ENCODE measurements around the gene CFAP74. TPM values are rescaled to one million over a fixed set of nuclear protein-coding genes. Genes with fewer than 3 reads are reported as not detected.

The CFAP74 gene
- total and polyA plus RNA-seq, 2 of the 13 experiments (the other 11 are each of a cell fraction or from before 2014, with no cell fraction given) = 0.27 to 0.62 TPM

DNA sequence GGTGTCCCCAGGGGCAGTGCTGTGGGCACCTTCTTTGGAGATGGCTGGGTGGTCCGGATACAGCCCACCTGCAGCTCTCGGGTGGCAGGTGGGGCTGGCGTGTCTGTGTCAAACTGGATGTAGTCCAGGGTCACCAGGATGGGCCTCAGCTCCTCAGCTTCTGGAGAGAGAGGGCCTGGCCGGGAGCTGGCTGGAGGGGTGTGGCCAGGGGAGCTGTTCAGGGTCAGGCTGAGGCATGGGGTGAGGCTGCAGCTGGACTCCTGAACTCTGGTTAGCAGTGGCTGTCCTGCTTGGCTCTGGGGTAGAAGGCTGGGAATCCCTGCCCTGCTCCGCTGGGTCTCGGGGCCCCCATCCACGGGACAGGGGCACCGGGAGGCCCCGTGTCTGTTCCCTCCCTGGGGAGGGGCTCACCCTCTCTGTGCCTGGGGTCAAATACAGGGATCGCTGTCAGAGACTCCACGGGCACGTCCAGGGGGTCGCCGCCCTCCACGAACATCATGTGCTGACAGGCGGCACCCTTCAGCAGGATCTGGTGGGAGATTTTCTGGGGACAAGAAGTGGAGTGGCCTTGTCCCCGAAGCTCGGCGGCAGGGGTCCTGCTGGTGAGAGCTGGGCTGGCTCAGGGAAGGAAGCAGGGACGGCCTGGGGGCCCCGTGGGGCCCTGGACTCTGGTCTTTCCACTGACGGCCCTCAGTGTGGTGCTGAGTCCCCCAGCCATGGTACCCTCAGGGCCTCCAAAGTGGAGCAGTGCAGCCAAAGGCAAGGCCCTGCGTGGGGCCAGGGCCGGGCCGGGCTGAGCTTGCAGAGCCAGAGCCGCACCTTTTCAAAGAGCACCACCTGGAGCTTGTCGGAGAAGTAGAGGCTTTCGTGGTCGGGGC lies 80.4 kb downstream of the CFAP74 start (continued):
- TF ChIP-seq, protein P1, sequence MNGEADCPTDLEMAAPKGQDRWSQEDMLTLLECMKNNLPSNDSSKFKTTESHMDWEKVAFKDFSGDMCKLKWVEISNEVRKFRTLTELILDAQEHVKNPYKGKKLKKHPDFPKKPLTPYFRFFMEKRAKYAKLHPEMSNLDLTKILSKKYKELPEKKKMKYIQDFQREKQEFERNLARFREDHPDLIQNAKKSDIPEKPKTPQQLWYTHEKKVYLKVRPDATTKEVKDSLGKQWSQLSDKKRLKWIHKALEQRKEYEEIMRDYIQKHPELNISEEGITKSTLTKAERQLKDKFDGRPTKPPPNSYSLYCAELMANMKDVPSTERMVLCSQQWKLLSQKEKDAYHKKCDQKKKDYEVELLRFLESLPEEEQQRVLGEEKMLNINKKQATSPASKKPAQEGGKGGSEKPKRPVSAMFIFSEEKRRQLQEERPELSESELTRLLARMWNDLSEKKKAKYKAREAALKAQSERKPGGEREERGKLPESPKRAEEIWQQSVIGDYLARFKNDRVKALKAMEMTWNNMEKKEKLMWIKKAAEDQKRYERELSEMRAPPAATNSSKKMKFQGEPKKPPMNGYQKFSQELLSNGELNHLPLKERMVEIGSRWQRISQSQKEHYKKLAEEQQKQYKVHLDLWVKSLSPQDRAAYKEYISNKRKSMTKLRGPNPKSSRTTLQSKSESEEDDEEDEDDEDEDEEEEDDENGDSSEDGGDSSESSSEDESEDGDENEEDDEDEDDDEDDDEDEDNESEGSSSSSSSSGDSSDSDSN (CRISPR knock-in tag; IDR thresholded peaks at IDR 0.05) = peak; percentile 77
- TF ChIP-seq NFRKB (IDR thresholded peaks at IDR 0.05) (no peak), YEATS4 (CRISPR knock-in tag; IDR thresholded peaks at IDR 0.05; ENCODE audit: borderline replicate concordance) (peak; percentile 73), ZNF746 (CRISPR knock-in tag; IDR thresholded peaks at IDR 0.05) (no peak; the same call in 1 of the 2 replicates), HNRNPK (IDR thresholded peaks at IDR 0.05; ENCODE audit: low read depth, low read length, poor library complexity, severe bottlenecking) (no peak), ZNF256 (CRISPR knock-in tag; conservative IDR thresholded peaks at IDR 0.05) (no peak), ZNF317 (CRISPR knock-in tag; IDR thresholded peaks at IDR 0.05) (0 out of 2 replicates have a peak, but pooled peaks have one; percentile 33), RARA (CRISPR knock-in tag; IDR thresholded peaks at IDR 0.05) (peak; percentile 65), ZNF230 (CRISPR knock-in tag; IDR thresholded peaks at IDR 0.05) (no peak), ZSCAN22 (CRISPR knock-in tag; IDR thresholded peaks at IDR 0.05) (no peak), SAP130 (CRISPR knock-in tag; IDR thresholded peaks at IDR 0.05; ENCODE audit: low read depth) (peak; percentile 88)
- TF ChIP-seq, protein P2, sequence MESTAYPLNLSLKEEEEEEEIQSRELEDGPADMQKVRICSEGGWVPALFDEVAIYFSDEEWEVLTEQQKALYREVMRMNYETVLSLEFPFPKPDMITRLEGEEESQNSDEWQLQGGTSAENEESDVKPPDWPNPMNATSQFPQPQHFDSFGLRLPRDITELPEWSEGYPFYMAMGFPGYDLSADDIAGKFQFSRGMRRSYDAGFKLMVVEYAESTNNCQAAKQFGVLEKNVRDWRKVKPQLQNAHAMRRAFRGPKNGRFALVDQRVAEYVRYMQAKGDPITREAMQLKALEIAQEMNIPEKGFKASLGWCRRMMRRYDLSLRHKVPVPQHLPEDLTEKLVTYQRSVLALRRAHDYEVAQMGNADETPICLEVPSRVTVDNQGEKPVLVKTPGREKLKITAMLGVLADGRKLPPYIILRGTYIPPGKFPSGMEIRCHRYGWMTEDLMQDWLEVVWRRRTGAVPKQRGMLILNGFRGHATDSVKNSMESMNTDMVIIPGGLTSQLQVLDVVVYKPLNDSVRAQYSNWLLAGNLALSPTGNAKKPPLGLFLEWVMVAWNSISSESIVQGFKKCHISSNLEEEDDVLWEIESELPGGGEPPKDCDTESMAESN (CRISPR knock-in tag; conservative IDR thresholded peaks at IDR 0.05) = no peak
- TF ChIP-seq, protein P3, sequence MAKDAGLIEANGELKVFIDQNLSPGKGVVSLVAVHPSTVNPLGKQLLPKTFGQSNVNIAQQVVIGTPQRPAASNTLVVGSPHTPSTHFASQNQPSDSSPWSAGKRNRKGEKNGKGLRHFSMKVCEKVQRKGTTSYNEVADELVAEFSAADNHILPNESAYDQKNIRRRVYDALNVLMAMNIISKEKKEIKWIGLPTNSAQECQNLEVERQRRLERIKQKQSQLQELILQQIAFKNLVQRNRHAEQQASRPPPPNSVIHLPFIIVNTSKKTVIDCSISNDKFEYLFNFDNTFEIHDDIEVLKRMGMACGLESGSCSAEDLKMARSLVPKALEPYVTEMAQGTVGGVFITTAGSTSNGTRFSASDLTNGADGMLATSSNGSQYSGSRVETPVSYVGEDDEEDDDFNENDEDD (CRISPR knock-in tag; IDR thresholded peaks at IDR 0.05; ENCODE audit: borderline replicate concordance) = no peak
- TF ChIP-seq, protein P4, sequence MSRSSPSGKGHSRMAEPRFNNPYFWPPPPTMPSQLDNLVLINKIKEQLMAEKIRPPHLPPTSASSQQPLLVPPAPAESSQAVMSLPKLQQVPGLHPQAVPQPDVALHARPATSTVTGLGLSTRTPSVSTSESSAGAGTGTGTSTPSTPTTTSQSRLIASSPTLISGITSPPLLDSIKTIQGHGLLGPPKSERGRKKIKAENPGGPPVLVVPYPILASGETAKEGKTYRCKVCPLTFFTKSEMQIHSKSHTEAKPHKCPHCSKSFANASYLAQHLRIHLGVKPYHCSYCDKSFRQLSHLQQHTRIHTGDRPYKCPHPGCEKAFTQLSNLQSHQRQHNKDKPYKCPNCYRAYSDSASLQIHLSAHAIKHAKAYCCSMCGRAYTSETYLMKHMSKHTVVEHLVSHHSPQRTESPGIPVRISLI (CRISPR knock-in tag; IDR thresholded peaks at IDR 0.05; ENCODE audit: borderline replicate concordance) = 0 out of 2 replicates have a peak, but pooled peaks have one; percentile 9
- TF ChIP-seq, protein P5, sequence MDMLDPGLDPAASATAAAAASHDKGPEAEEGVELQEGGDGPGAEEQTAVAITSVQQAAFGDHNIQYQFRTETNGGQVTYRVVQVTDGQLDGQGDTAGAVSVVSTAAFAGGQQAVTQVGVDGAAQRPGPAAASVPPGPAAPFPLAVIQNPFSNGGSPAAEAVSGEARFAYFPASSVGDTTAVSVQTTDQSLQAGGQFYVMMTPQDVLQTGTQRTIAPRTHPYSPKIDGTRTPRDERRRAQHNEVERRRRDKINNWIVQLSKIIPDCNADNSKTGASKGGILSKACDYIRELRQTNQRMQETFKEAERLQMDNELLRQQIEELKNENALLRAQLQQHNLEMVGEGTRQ (IDR thresholded peaks at IDR 0.05; ENCODE audit: low read depth, low read length) = no peak
- TF ChIP-seq, protein P5 (CRISPR knock-in tag; IDR thresholded peaks at IDR 0.05; ENCODE audit: borderline replicate concordance) = no peak
- TF ChIP-seq, protein P6, sequence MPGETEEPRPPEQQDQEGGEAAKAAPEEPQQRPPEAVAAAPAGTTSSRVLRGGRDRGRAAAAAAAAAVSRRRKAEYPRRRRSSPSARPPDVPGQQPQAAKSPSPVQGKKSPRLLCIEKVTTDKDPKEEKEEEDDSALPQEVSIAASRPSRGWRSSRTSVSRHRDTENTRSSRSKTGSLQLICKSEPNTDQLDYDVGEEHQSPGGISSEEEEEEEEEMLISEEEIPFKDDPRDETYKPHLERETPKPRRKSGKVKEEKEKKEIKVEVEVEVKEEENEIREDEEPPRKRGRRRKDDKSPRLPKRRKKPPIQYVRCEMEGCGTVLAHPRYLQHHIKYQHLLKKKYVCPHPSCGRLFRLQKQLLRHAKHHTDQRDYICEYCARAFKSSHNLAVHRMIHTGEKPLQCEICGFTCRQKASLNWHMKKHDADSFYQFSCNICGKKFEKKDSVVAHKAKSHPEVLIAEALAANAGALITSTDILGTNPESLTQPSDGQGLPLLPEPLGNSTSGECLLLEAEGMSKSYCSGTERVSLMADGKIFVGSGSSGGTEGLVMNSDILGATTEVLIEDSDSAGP (CRISPR knock-in tag; IDR thresholded peaks at IDR 0.05; ENCODE audit: borderline replicate concordance) = peak; percentile 58; the same call in 1 of the 2 replicates

Measured in HepG2 (cell line).